ENCODE measurements around the gene INPP5J.
A peak's percentile ranks its signal among the peaks of the same experiment; 100 is the strongest.

GRCh38 chr22:31150615-31151014 lies 27.8 kb downstream of the INPP5J start:
- TF ChIP-seq EZH2phosphoT487 (IDR thresholded peaks at IDR 0.05; ENCODE audit: low read depth, severe bottlenecking, unreplicated experiment) (no peak), CTCF (IDR thresholded peaks at IDR 0.05; ENCODE audit: poor library complexity) (peak; percentile 36)

Data from hepatocyte (in vitro differentiated cells).